Vagina (tissue), 2 donors: ENCODE measurements around the gene MAP7.

Experiments used
- POLR2A ChIP-seq, 2 donors: fragments of 450-650 bp; IDR thresholded peaks; one replicate each; pipeline ENCODE4 v1.6.1; 2017; ENCODE audit warnings: antibody characterized with exemption in 2 of 2, mild to moderate bottlenecking in 2 of 2, moderate library complexity in 2 of 2
- TF ChIP-seq, protein P1 (sequence below), 3 experiments: fragments of 450-650 bp in 2 of 3; fragments of 200-600 bp in 1 of 3; sonication (generic) in 1 of 3; IDR thresholded peaks; one replicate each; pipeline ENCODE4 v1.5.1; 2017 to 2019; ENCODE audit warnings: antibody characterized with exemption in 3 of 3, mild to moderate bottlenecking in 2 of 3, moderate library complexity in 2 of 3

DNA sequence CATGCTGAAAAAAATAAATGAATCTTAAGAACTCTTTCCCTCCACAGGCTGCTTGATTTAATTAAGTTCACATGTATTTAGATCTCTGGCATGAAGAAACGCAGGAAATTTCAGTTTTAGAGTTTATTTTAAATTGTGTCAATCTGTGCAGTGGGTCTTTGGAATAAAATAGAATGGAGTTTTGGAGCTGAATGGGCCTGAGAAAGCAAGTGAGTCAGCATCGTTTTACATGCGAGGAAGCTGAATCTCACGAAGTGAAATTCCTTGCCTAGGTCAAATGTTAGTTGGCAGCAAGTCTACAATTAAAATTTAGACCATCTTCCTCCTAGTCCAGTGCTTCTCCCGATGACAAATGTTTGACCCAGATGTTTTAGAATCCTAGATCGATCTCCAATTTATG lies 22.4 kb downstream of the MAP7 start:
- TF ChIP-seq, protein P1, sequence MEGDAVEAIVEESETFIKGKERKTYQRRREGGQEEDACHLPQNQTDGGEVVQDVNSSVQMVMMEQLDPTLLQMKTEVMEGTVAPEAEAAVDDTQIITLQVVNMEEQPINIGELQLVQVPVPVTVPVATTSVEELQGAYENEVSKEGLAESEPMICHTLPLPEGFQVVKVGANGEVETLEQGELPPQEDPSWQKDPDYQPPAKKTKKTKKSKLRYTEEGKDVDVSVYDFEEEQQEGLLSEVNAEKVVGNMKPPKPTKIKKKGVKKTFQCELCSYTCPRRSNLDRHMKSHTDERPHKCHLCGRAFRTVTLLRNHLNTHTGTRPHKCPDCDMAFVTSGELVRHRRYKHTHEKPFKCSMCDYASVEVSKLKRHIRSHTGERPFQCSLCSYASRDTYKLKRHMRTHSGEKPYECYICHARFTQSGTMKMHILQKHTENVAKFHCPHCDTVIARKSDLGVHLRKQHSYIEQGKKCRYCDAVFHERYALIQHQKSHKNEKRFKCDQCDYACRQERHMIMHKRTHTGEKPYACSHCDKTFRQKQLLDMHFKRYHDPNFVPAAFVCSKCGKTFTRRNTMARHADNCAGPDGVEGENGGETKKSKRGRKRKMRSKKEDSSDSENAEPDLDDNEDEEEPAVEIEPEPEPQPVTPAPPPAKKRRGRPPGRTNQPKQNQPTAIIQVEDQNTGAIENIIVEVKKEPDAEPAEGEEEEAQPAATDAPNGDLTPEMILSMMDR (IDR thresholded peaks at IDR 0.05), result no peak
- no peak for TF ChIP-seq POLR2A (IDR thresholded peaks at IDR 0.05)
